Trophoblast cell (in vitro differentiated cells and primary cell): Measurements from ENCODE around the gene OR10H5.
"Not testable (repeated sequence)": the region's sequence is repeated elsewhere in the genome, so short reads cannot be mapped to it uniquely, and the experiment has no call there.

ENCODE experiments used
- DNase-seq, 2 donors: peaks; one replicate each; pipeline ENCODE4 v3.0.0-alpha.2; 2016
- H2AFZ ChIP-seq: 2 replicates; pipeline ENCODE4 v1.6.1; 2013; ENCODE audit warnings: low read length, moderate library complexity, mild to moderate bottlenecking; ENCODE audit not compliant: insufficient read depth, poor library complexity
- H2AK5ac ChIP-seq: 2 replicates; pipeline ENCODE4 v1.6.1; 2013; ENCODE audit warnings: mild to moderate bottlenecking, low read length
- H2BK120ac ChIP-seq: 2 replicates; pipeline ENCODE4 v1.6.1; 2013; ENCODE audit warnings: low read length, mild to moderate bottlenecking, moderate library complexity; ENCODE audit not compliant: insufficient read depth, poor library complexity
- H2BK12ac ChIP-seq: 2 replicates; pipeline ENCODE4 v1.6.1; 2013; ENCODE audit warnings: mild to moderate bottlenecking, low read length, moderate library complexity
- H2BK5ac ChIP-seq: 2 replicates; pipeline ENCODE4 v1.6.1; 2013; ENCODE audit warnings: low read length, low read depth, moderate library complexity, mild to moderate bottlenecking; ENCODE audit not compliant: poor library complexity
- H3K14ac ChIP-seq: 2 replicates; pipeline ENCODE4 v1.6.1; 2013; ENCODE audit warnings: mild to moderate bottlenecking, low read length
- H3K18ac ChIP-seq: 2 replicates; pipeline ENCODE4 v1.6.1; 2013; ENCODE audit warnings: mild to moderate bottlenecking, low read length
- H3K23ac ChIP-seq: 2 replicates; pipeline ENCODE4 v1.6.1; 2013; ENCODE audit warnings: low read length
- H3K27ac ChIP-seq: 2 replicates; pipeline ENCODE4 v1.5.1; 2013; ENCODE audit warnings: low read depth, mild to moderate bottlenecking, inconsistent platforms, low read length, moderate library complexity
- H3K27me3 ChIP-seq: 2 replicates; pipeline ENCODE4 v1.6.1; 2013; ENCODE audit warnings: inconsistent platforms, mild to moderate bottlenecking, low read length, moderate library complexity; ENCODE audit not compliant: insufficient read depth
- H3K36me3 ChIP-seq, 2 experiments: 1 replicate in 1 of 2; 2 replicates in 1 of 2; pipeline ENCODE4 v1.6.1; 2013; ENCODE audit warnings: low read length in 2 of 2, mild to moderate bottlenecking in 2 of 2, moderate library complexity in 1 of 2; ENCODE audit not compliant: insufficient read depth in 2 of 2, control insufficient read depth in 1 of 2
- H3K4ac ChIP-seq: 2 replicates; pipeline ENCODE4 v1.6.1; 2013; ENCODE audit warnings: low read depth, mild to moderate bottlenecking, low read length, moderate library complexity
- H3K4me1 ChIP-seq, 2 experiments: 1 replicate in 1 of 2; 2 replicates in 1 of 2; pipeline ENCODE4 v1.6.1; 2013; ENCODE audit warnings: low read length in 2 of 2, mild to moderate bottlenecking in 2 of 2, moderate library complexity in 1 of 2; ENCODE audit not compliant: insufficient read depth in 2 of 2, control insufficient read depth in 1 of 2
- H3K4me2 ChIP-seq: 2 replicates; pipeline ENCODE4 v1.6.1; 2013; ENCODE audit warnings: inconsistent platforms, mild to moderate bottlenecking, low read length, moderate library complexity
- H3K4me3 ChIP-seq: 2 replicates; pipeline ENCODE4 v1.5.1; 2013; ENCODE audit warnings: mild to moderate bottlenecking, low read depth, low read length, inconsistent platforms
- H3K79me1 ChIP-seq: one replicate; pipeline ENCODE4 v1.6.1; 2013; ENCODE audit warnings: low read length
- H3K79me2 ChIP-seq: 2 replicates; pipeline ENCODE4 v1.6.1; 2013; ENCODE audit warnings: low read length, mild to moderate bottlenecking; ENCODE audit not compliant: control insufficient read depth, insufficient read depth, poor library complexity
- H3K9ac ChIP-seq: 2 replicates; pipeline ENCODE4 v1.6.1; 2013; ENCODE audit warnings: mild to moderate bottlenecking, low read length
- H3K9me3 ChIP-seq: 2 replicates; pipeline ENCODE4 v1.6.1; 2013; ENCODE audit warnings: low read depth, mild to moderate bottlenecking, control low read depth, inconsistent platforms, low read length; ENCODE audit not compliant: insufficient read depth
- H4K12ac ChIP-seq: 2 replicates; pipeline ENCODE4 v1.6.1; 2013; ENCODE audit warnings: low read depth, mild to moderate bottlenecking, low read length, moderate library complexity
- H4K8ac ChIP-seq: 2 replicates; pipeline ENCODE4 v1.6.1; 2013; ENCODE audit warnings: low read depth, mild to moderate bottlenecking, low read length, moderate library complexity
- H4K91ac ChIP-seq: one replicate; pipeline ENCODE4 v1.6.1; 2013; ENCODE audit warnings: low read depth, mild to moderate bottlenecking, low read length, moderate library complexity
- whole genome bisulfite sequencing: extraction: QIAGEN DNeasy Blood & Tissue Kit; methylation state at CpG from one replicate; pipeline ENCODE4 v1.1.7; 2013; ENCODE audit warnings: missing lambda C conversion rate; ENCODE audit not compliant: insufficient read length, insufficient coverage; ENCODE audit errors: extremely low coverage; 5-methylcytosine and 5-hydroxymethylcytosine counted together

OR10H5 gene

DNA sequence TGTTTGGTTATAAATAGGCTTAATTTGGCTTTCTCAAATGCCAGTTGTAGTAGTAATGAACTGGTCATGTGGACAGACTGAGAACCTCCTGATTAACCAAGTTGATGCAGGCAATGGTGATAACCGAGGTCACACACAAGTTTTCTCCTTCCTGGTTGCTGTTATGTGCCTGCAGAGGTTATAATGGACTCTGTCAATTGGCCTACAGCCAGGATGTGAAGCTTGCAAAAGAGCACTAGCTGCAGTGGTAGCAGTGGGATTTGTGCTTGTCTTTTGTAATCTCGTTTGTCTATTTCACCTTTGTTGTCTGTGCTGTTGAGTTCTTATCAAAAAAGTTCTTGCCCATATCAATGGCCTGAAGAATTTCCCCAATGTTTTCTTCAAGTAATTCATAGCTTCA, 29.1 kb upstream of the OR10H5 start:
- Histone ChIP-seq H3K18ac (no peak overlapping the region), H3K27me3 (no peaks in the 10 kb centered on the region), H3K79me2 (no peaks in the 10 kb centered on the region), H3K4ac (no peak overlapping the region), H3K79me1 (no peaks in the 10 kb centered on the region), H3K27ac (no peak overlapping the region), H3K4me3 (no peak overlapping the region), H4K91ac (no peak overlapping the region), H3K4me2 (no peak overlapping the region), H4K8ac (no peak overlapping the region), H2BK12ac (no peak overlapping the region), H3K14ac (no peak overlapping the region), H3K23ac (no peak overlapping the region), H2BK120ac (no peak overlapping the region), H3K9ac (no peak overlapping the region), H3K4me1 (no peaks in the 10 kb centered on the region), H3K36me3 (no peaks in the 10 kb centered on the region), H2BK5ac (no peak overlapping the region), H4K12ac (no peak overlapping the region), H3K9me3 (peaks cover 24% of the 10 kb centered on the region), H2AK5ac (no peak overlapping the region), H2AFZ (no peak overlapping the region)
- WGBS = no CpG with 5 or more reads among the region's 2 CpGs
- no peak for DNase-seq

GRCh38 chr19:15759962-15760565, 27.4 kb upstream of the OR10H5 start:
- no peak overlapping the region for H3K18ac ChIP-seq
- H3K36me3 ChIP-seq = no peaks in the 10 kb centered on the region

GRCh38 chr19:15769586-15769985, 17.9 kb upstream of the OR10H5 start:
- Histone ChIP-seq H3K79me1 (no peaks in the 10 kb centered on the region), H3K9me3 (peaks cover 22% of the 10 kb centered on the region), H4K91ac (no peak overlapping the region), H3K79me2 (no peaks in the 10 kb centered on the region), H4K8ac (no peak overlapping the region), H3K9ac (no peak overlapping the region), H3K4ac (no peak overlapping the region), H2BK120ac (no peak overlapping the region), H2BK12ac (no peak overlapping the region), H3K27ac (no peak overlapping the region), H3K18ac (no peak overlapping the region), H2AFZ (no peak overlapping the region), H3K4me1 (no peaks in the 10 kb centered on the region), H3K36me3 (no peaks in the 10 kb centered on the region), H3K14ac (no peak overlapping the region), H2BK5ac (no peak overlapping the region), H3K23ac (no peak overlapping the region), H3K4me3 (no peak overlapping the region), H2AK5ac (no peak overlapping the region), H3K4me2 (no peak overlapping the region), H4K12ac (no peak overlapping the region), H3K27me3 (no peaks in the 10 kb centered on the region)
- DNase-seq = no peak
- whole genome bisulfite sequencing = no CpG with 5 or more reads among the region's 6 CpGs

More at GRCh38 chr19:15759962-15760565, 27.4 kb upstream of the OR10H5 start:
- H3K4me3 ChIP-seq = no peak overlapping the region
- no CpG with 5 or more reads among the region's 28 CpGs for WGBS
- peaks cover 24% of the 10 kb centered on the region for H3K9me3 ChIP-seq
- H4K12ac ChIP-seq = no peak overlapping the region
- no peak overlapping the region for H3K14ac ChIP-seq
- no peak overlapping the region for H3K27ac ChIP-seq
- no peak overlapping the region for H2BK12ac ChIP-seq
- H2AK5ac ChIP-seq = no peak overlapping the region
- H3K4ac ChIP-seq = no peak overlapping the region
- no peaks in the 10 kb centered on the region for H3K79me1 ChIP-seq
- no peaks in the 10 kb centered on the region for H3K79me2 ChIP-seq
- no peak overlapping the region for H4K91ac ChIP-seq
- no peaks in the 10 kb centered on the region for H3K4me1 ChIP-seq
- H3K9ac ChIP-seq = peak overlapping the region; percentile 8
- DNase-seq = no peak
- H4K8ac ChIP-seq = no peak overlapping the region
- H2BK120ac ChIP-seq = no peak overlapping the region
- H2AFZ ChIP-seq = no peak overlapping the region
- H3K27me3 ChIP-seq = no peaks in the 10 kb centered on the region
- no peak overlapping the region for H2BK5ac ChIP-seq
- H3K23ac ChIP-seq = no peak overlapping the region
- no peak overlapping the region for H3K4me2 ChIP-seq

DNA sequence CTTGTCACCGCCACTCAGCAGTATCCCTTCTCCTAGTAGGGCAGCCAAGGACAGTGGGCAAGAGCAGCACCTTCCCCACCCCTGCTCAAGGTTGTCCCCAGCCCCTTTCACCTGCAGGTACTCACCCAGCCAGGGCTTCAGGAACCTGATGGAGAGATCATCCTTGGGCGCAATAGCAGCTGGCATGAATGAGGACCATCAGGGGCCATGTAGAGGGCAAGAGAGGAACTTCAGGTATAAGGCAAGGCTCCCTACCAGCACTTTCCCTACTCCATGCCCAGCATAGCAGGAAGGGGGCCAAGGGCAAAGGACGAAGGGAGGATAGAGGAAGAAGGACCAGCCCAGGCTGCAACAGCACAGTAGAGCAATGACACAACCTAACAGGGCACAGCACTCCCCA, 13.3 kb upstream of the OR10H5 start:
- not testable (repeated sequence) for H4K8ac ChIP-seq, H3K9ac ChIP-seq, H3K27me3 ChIP-seq, H3K18ac ChIP-seq, DNase-seq, H2AFZ ChIP-seq, H3K4ac ChIP-seq, H2BK120ac ChIP-seq, H3K4me1 ChIP-seq, H2AK5ac ChIP-seq, H3K79me2 ChIP-seq, H3K14ac ChIP-seq, H3K36me3 ChIP-seq, H3K79me1 ChIP-seq, H3K4me3 ChIP-seq, H3K27ac ChIP-seq, H3K4me2 ChIP-seq, H3K23ac ChIP-seq, H2BK12ac ChIP-seq, H4K12ac ChIP-seq, H2BK5ac ChIP-seq, H4K91ac ChIP-seq
- WGBS = no CpG with 5 or more reads among the region's 3 CpGs
- H3K9me3 ChIP-seq = peaks cover 44% of the 10 kb centered on the region
